ENCODE measurements around the gene WDR33. TPM values are rescaled to one million over a fixed set of nuclear protein-coding genes. Genes with fewer than 3 reads are reported as not detected.

Gene WDR33
- total RNA-seq, 1 experiment from 2014 or later = 61.1 TPM

- no peak overlapping the region for H3K4me3 Mint-ChIP-seq (ENCODE audit: low read depth, unreplicated experiment)
- CTCF ChIA-PET = no interaction called here
- no peaks in the 10 kb centered on the region for H3K36me3 Mint-ChIP-seq (ENCODE audit: insufficient read depth, unreplicated experiment)
- TF ChIP-seq CTCF (IDR thresholded peaks at IDR 0.05; ENCODE audit: unreplicated experiment) = no peak
- DNase-seq = no peak
- peaks cover 58% of the 10 kb centered on the region for H3K27me3 Mint-ChIP-seq (ENCODE audit: unreplicated experiment)
- intact Hi-C loops (cut with micrococcal nuclease; ENCODE audit: unreplicated experiment) = no loop called here
- no peaks in the 10 kb centered on the region for H3K9me3 Mint-ChIP-seq (ENCODE audit: low read depth, unreplicated experiment)
- no peak overlapping the region for H3K27ac Mint-ChIP-seq (ENCODE audit: unreplicated experiment)
- no TSS peak for BruUV-seq (replicated peaks)
- no peaks in the 10 kb centered on the region for H3K4me1 Mint-ChIP-seq (ENCODE audit: low read depth, unreplicated experiment)
Measured at GRCh38 chr2:127681976-127682857, 128.8 kb downstream of the WDR33 start.

- Mint-ChIP-seq H3K27me3 (ENCODE audit: unreplicated experiment) (peaks cover 59% of the 10 kb centered on the region), H3K4me3 (ENCODE audit: low read depth, unreplicated experiment) (no peak overlapping the region), H3K36me3 (ENCODE audit: insufficient read depth, unreplicated experiment) (no peaks in the 10 kb centered on the region), H3K27ac (ENCODE audit: unreplicated experiment) (no peak overlapping the region), H3K4me1 (ENCODE audit: low read depth, unreplicated experiment) (no peaks in the 10 kb centered on the region), H3K9me3 (ENCODE audit: low read depth, unreplicated experiment) (no peaks in the 10 kb centered on the region)
- CTCF ChIA-PET = no interaction called here
- intact Hi-C loops (cut with micrococcal nuclease; ENCODE audit: unreplicated experiment) = no loop called here
- DNase-seq = no peak
- no TSS peak for BruUV-seq (replicated peaks)
- no peak for TF ChIP-seq CTCF (IDR thresholded peaks at IDR 0.05; ENCODE audit: unreplicated experiment)
Measured at GRCh38 chr2:127681288-127681804, 129.6 kb downstream of the WDR33 start.

GRCh38 chr2:127680706-127681287, 130.2 kb downstream of the WDR33 start:
- TF ChIP-seq CTCF (IDR thresholded peaks at IDR 0.05; ENCODE audit: unreplicated experiment) = no peak

GRCh38 chr2:127679680-127680361, 131.2 kb downstream of the WDR33 start:
- Mint-ChIP-seq H3K4me1 (ENCODE audit: low read depth, unreplicated experiment) (no peaks in the 10 kb centered on the region), H3K27ac (ENCODE audit: unreplicated experiment) (no peak overlapping the region), H3K9me3 (ENCODE audit: low read depth, unreplicated experiment) (no peaks in the 10 kb centered on the region), H3K27me3 (ENCODE audit: unreplicated experiment) (peaks cover 64% of the 10 kb centered on the region), H3K36me3 (ENCODE audit: insufficient read depth, unreplicated experiment) (no peaks in the 10 kb centered on the region), H3K4me3 (ENCODE audit: low read depth, unreplicated experiment) (no peak overlapping the region)
- no peak for TF ChIP-seq CTCF (IDR thresholded peaks at IDR 0.05; ENCODE audit: unreplicated experiment)
- intact Hi-C loops (cut with micrococcal nuclease; ENCODE audit: unreplicated experiment) = no loop called here
- DNase-seq = no peak
- CTCF ChIA-PET = no interaction called here
- no TSS peak for BruUV-seq (replicated peaks)

More at GRCh38 chr2:127680706-127681287, 130.2 kb downstream of the WDR33 start:
- H3K4me1 Mint-ChIP-seq (ENCODE audit: low read depth, unreplicated experiment) = no peaks in the 10 kb centered on the region
- CTCF ChIA-PET = interaction anchor here (0.6 kb wide), 1 partner anchor 151 kb away, joined by 3 read pairs; no protein-coding TSS in a partner anchor
- H3K27me3 Mint-ChIP-seq (ENCODE audit: unreplicated experiment) = peaks cover 59% of the 10 kb centered on the region
- no peak for DNase-seq
- H3K27ac Mint-ChIP-seq (ENCODE audit: unreplicated experiment) = no peak overlapping the region
- intact Hi-C loops (cut with micrococcal nuclease; ENCODE audit: unreplicated experiment) = no loop called here
- no peaks in the 10 kb centered on the region for H3K36me3 Mint-ChIP-seq (ENCODE audit: insufficient read depth, unreplicated experiment)
- no peaks in the 10 kb centered on the region for H3K9me3 Mint-ChIP-seq (ENCODE audit: low read depth, unreplicated experiment)
- H3K4me3 Mint-ChIP-seq (ENCODE audit: low read depth, unreplicated experiment) = no peak overlapping the region
- no TSS peak for BruUV-seq (replicated peaks)
